MM.1S (cell line): Measurements from ENCODE around the gene C19orf67.

Experiments
- DNase-seq: peaks from one replicate; pipeline ENCODE4 v3.0.0-alpha.2; 2015
- H2AFZ ChIP-seq: fragments of 300-600 bp; sonication (generic); 2 replicates; pipeline ENCODE4 v1.6.0; 2016; ENCODE audit warnings: antibody characterized with exemption, low read length
- H3F3A ChIP-seq: fragments of 300-600 bp; sonication (generic); 2 replicates; pipeline ENCODE4 v1.6.1; 2016; ENCODE audit warnings: mild to moderate bottlenecking, antibody characterized with exemption, low read length, moderate library complexity, mixed read lengths; ENCODE audit not compliant: insufficient read depth
- H3K27ac ChIP-seq: fragments of 300-600 bp; sonication (generic); 2 replicates; pipeline ENCODE4 v1.5.1; 2016; ENCODE audit warnings: mild to moderate bottlenecking, low read length
- H3K27me3 ChIP-seq: fragments of 300-600 bp; sonication (generic); replicated peaks from 2 replicates; pipeline ENCODE4 v1.6.0; 2016; ENCODE audit warnings: low read length; ENCODE audit not compliant: insufficient read depth
- H3K36me3 ChIP-seq: fragments of 300-600 bp; sonication (generic); replicated peaks from 2 replicates; pipeline ENCODE4 v1.6.1; 2016; ENCODE audit warnings: mild to moderate bottlenecking, low read length, mixed read lengths; ENCODE audit not compliant: insufficient read depth
- H3K4me1 ChIP-seq: fragments of 300-600 bp; sonication (generic); 2 replicates; pipeline ENCODE4 v1.6.1; 2016; ENCODE audit warnings: low read length, mixed read lengths
- H3K4me2 ChIP-seq: fragments of 300-600 bp; sonication (generic); 2 replicates; pipeline ENCODE4 v1.6.0; 2016; ENCODE audit warnings: low read depth, low read length
- H3K4me3 ChIP-seq: fragments of 300-600 bp; sonication (generic); 2 replicates; pipeline ENCODE4 v1.5.1; 2016; ENCODE audit warnings: low read length, mixed read lengths
- H3K79me2 ChIP-seq: fragments of 300-600 bp; sonication (generic); 2 replicates; pipeline ENCODE4 v1.6.1; 2016; ENCODE audit warnings: mixed run types, low read length, mixed read lengths
- H3K9ac ChIP-seq: fragments of 300-600 bp; sonication (generic); 2 replicates; pipeline ENCODE4 v1.6.1; 2016; ENCODE audit warnings: low read length, mixed read lengths
- H3K9me2 ChIP-seq: fragments of 300-600 bp; sonication (generic); replicated peaks from 2 replicates; pipeline ENCODE4 v1.6.1; 2016; ENCODE audit warnings: mild to moderate bottlenecking, low read length, mixed read lengths; ENCODE audit not compliant: insufficient read depth
- H3K9me3 ChIP-seq: fragments of 300-600 bp; sonication (generic); replicated peaks from 2 replicates; pipeline ENCODE4 v1.6.1; 2016; ENCODE audit warnings: mild to moderate bottlenecking, low read length, mixed read lengths; ENCODE audit not compliant: insufficient read depth
- H4K20me1 ChIP-seq: fragments of 300-600 bp; sonication (generic); 2 replicates; pipeline ENCODE4 v1.6.1; 2016; ENCODE audit warnings: mild to moderate bottlenecking, low read length, moderate library complexity, mixed read lengths; ENCODE audit not compliant: insufficient read depth
- EZH2 ChIP-seq: fragments of 300-600 bp; sonication (generic); optimal IDR thresholded peaks from 2 replicates; pipeline ENCODE3; 2017; ENCODE audit warnings: low read depth, mild to moderate bottlenecking, antibody characterized with exemption, low read length, mixed read lengths
- EZH2phosphoT487 ChIP-seq: fragments of 300-600 bp; sonication (generic); IDR thresholded peaks from 2 replicates; pipeline ENCODE4 v1.6.1; 2018; ENCODE audit warnings: antibody characterized with exemption, low read length
- TF ChIP-seq, protein P1 (sequence below): fragments of 300-600 bp; sonication (generic); IDR thresholded peaks from 2 replicates; pipeline ENCODE4 v1.5.1; 2016; ENCODE audit warnings: antibody characterized with exemption, low read length, mixed read lengths

The C19orf67 gene

DNA sequence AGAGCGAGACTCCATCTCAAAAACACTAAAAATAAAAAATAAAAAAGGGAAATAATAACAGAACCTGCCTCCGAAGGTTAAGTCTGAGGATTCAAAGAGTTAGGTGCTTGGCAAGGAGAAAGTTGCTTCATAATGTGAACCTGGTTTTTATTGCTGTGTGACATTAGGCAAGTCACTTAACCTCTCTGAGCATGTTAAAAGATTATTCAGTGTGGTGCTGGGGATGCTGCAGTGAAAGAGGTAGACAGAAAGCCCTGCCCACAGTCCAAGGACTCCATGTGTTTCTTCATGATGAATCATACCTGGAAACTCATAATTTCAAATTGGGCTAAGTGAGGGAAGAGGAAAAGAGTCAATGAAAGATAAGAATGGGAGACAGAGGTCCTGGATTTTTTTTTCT, 51.6 kb downstream of the C19orf67 start:
- TF ChIP-seq EZH2: no peak
- TF ChIP-seq, protein P1, sequence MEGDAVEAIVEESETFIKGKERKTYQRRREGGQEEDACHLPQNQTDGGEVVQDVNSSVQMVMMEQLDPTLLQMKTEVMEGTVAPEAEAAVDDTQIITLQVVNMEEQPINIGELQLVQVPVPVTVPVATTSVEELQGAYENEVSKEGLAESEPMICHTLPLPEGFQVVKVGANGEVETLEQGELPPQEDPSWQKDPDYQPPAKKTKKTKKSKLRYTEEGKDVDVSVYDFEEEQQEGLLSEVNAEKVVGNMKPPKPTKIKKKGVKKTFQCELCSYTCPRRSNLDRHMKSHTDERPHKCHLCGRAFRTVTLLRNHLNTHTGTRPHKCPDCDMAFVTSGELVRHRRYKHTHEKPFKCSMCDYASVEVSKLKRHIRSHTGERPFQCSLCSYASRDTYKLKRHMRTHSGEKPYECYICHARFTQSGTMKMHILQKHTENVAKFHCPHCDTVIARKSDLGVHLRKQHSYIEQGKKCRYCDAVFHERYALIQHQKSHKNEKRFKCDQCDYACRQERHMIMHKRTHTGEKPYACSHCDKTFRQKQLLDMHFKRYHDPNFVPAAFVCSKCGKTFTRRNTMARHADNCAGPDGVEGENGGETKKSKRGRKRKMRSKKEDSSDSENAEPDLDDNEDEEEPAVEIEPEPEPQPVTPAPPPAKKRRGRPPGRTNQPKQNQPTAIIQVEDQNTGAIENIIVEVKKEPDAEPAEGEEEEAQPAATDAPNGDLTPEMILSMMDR: no peak
- H3K36me3 ChIP-seq: no peaks in the 10 kb centered on the region
- no peaks in the 10 kb centered on the region for H4K20me1 ChIP-seq
- H3K27me3 ChIP-seq: peaks cover 7% of the 10 kb centered on the region; the same call in 1 of the 2 replicates
- H3K4me3 ChIP-seq: no peak overlapping the region
- H3K9me3 ChIP-seq: no peaks in the 10 kb centered on the region
- H3K4me1 ChIP-seq: 0 out of 2 replicates have a peak, but pooled peaks cover 3% of the 10 kb centered on the region
- no peak overlapping the region for H3K9ac ChIP-seq
- H3K4me2 ChIP-seq: no peak overlapping the region
- no peak overlapping the region for H2AFZ ChIP-seq
- DNase-seq: no peak
- H3K79me2 ChIP-seq: no peaks in the 10 kb centered on the region
- no peaks in the 10 kb centered on the region for H3F3A ChIP-seq
- H3K9me2 ChIP-seq: no peaks in the 10 kb centered on the region
- H3K27ac ChIP-seq: no peak overlapping the region

DNA sequence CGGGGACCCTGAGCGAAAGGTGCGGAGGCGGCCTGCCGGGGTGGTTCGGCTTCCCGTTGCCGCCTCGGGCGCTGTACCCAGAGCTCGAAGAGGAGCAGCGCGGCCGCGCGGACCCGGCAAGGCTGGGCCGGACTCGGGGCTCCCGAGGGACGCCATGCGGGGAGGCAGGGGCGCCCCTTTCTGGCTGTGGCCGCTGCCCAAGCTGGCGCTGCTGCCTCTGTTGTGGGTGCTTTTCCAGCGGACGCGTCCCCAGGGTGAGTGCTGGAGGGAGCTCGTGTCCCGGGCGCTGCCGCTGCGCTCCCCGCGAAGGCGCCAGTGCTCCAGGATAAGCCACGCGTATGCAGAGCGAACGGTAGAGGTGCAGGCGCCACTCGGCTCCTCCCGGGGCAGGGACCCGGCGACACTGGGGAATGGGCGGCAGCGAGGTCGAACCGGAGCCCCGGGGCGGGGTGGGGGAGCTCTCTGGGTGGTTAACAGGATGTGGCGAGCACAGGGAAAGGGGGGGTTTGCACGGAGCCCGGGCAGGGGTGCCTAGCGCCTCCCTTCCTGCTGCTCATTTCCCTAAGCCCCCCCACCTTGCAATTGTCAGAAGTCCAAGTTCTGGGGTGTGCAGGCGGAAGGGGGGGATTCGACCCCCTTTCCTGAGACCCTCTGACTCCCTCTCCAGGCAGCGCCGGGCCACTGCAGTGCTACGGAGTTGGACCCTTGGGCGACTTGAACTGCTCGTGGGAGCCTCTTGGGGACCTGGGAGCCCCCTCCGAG, 53.7 kb downstream of the C19orf67 start, which contains the start of gene IL27RA:
TSS of gene IL27RA (plus strand) at position 44 of the 762 bp plus-strand sequence. CDS start at position 155, 111 bp downstream.
- peak; percentile 62 for DNase-seq
- Histone ChIP-seq H4K20me1 (no peaks in the 10 kb centered on the region), H3K9me2 (no peaks in the 10 kb centered on the region), H3K79me2 (no peaks in the 10 kb centered on the region), H3K4me1 (0 out of 2 replicates have a peak, but pooled peaks cover 3% of the 10 kb centered on the region), H3K4me2 (peak within 1 kb of the TSS; percentile 75), H3K27me3 (peaks cover 7% of the 10 kb centered on the region; the same call in 1 of the 2 replicates), H2AFZ (peak within 1 kb of the TSS; percentile 91), H3K36me3 (no peaks in the 10 kb centered on the region), H3K9ac (peak within 1 kb of the TSS; percentile 67), H3F3A (no peaks in the 10 kb centered on the region), H3K9me3 (no peaks in the 10 kb centered on the region), H3K27ac (peak within 1 kb of the TSS; percentile 9; the same call in 1 of the 2 replicates), H3K4me3 (peak within 1 kb of the TSS; percentile 86)
- TF ChIP-seq EZH2phosphoT487 (no peak), EZH2 (no peak)
- TF ChIP-seq, protein P1: peak; percentile 68
